Uterus (tissue), 2 donors: Measurements from ENCODE around the gene LOC128125822.

ENCODE experiments used
- POLR2A ChIP-seq, 2 donors: fragments of 450-650 bp; IDR thresholded peaks; one replicate each; pipeline ENCODE4 v1.6.1; 2016; ENCODE audit warnings: antibody characterized with exemption in 2 of 2, mild to moderate bottlenecking in 1 of 2, moderate library complexity in 1 of 2
- TF ChIP-seq, protein P1 (sequence below), 4 experiments: fragments of 200-600 bp in 2 of 4; fragments of 450-650 bp in 2 of 4; sonication (generic) in 2 of 4; IDR thresholded peaks; one replicate each; pipeline ENCODE4 v1.5.1; 2016 to 2019; ENCODE audit warnings: antibody characterized with exemption in 4 of 4, mild to moderate bottlenecking in 2 of 4, moderate library complexity in 1 of 4

DNA sequence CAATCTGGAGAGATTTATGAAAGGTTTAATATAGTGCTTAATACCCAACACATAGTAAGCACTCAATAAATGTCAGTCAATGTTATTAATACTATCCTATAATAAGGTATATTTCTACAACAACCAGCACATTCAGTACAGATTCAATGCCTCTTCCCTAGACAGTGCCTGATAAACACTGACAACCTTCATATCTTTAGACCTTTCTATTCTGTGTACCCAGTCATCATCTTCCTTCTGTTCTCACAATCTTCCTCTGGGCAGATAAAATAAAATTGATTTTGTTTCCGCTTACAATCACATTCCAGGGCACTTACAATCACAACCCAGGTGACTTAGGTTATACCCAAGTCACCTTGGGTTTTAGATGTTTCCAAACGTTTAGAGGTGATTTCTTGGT lies 11.0 kb upstream of the LOC128125822 start:
- no peak for TF ChIP-seq POLR2A (IDR thresholded peaks at IDR 0.05)
- TF ChIP-seq, protein P1, sequence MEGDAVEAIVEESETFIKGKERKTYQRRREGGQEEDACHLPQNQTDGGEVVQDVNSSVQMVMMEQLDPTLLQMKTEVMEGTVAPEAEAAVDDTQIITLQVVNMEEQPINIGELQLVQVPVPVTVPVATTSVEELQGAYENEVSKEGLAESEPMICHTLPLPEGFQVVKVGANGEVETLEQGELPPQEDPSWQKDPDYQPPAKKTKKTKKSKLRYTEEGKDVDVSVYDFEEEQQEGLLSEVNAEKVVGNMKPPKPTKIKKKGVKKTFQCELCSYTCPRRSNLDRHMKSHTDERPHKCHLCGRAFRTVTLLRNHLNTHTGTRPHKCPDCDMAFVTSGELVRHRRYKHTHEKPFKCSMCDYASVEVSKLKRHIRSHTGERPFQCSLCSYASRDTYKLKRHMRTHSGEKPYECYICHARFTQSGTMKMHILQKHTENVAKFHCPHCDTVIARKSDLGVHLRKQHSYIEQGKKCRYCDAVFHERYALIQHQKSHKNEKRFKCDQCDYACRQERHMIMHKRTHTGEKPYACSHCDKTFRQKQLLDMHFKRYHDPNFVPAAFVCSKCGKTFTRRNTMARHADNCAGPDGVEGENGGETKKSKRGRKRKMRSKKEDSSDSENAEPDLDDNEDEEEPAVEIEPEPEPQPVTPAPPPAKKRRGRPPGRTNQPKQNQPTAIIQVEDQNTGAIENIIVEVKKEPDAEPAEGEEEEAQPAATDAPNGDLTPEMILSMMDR (IDR thresholded peaks at IDR 0.05): no peak
